K562 (cell line): Measurements from ENCODE around the gene DSPP. TPM values are rescaled to one million over a fixed set of nuclear protein-coding genes. Genes with fewer than 3 reads are reported as not detected.

Experiments used
- ATAC-seq: fragments of 200-7000 bp; cut with Tn5 transposase; 3 replicates; pipeline ENCODE4 v1.9.1; 2020; ENCODE audit warnings: moderate library complexity
- BruUV-seq: library from RNA; stranded (reverse); fragments of 400-500 nt; replicated peaks from 2 replicates; lab custom pipeline; 2021; lab: Mats Ljungman, UMichigan
- CTCF ChIA-PET: fragments of 300-600 bp; formaldehyde crosslinking; extraction: SDS; loops from one replicate; lab custom pipeline; 2021; ENCODE audit warnings: low intra/inter-chr PET ratio; lab: Yijun Ruan, JAX
- POLR2A ChIA-PET: fragments of 300-600, 350-650 bp; sonication (Branson Sonifier 250); formaldehyde crosslinking; extraction: SDS; loops from one replicate; lab custom pipeline; 2021; ENCODE audit warnings: antibody characterized with exemption, inconsistent platforms; lab: Yijun Ruan, JAX
- DNase-seq, 4 experiments: peaks; one replicate each; pipeline versions ENCODE4 v3.0.0 to v3.0.0-alpha.2; 2011 to 2018; ENCODE audit warnings: low spot score in 3 of 4, mixed read lengths in 3 of 4; ENCODE audit errors: extremely low read depth in 1 of 4
- FAIRE-seq: peaks from 2 replicates; lab custom pipeline; 2011; peaks lifted over from hg19 to GRCh38; lab: Jason Lieb, UNC
- H2AFZ ChIP-seq: 2 replicates; pipeline ENCODE4 v1.6.0; 2011; ENCODE audit warnings: low read depth, low read length, control low read depth, inconsistent platforms
- H3K27ac ChIP-seq: fragments of 200-600 bp; 3 replicates; pipeline ENCODE4 v1.8.0; 2011; ENCODE audit warnings: low read depth, mild to moderate bottlenecking, control low read depth, inconsistent platforms, low read length, moderate library complexity, mixed read lengths; ENCODE audit errors: extremely low read depth
- H3K27me3 ChIP-seq, 2 experiments: fragments of 300-600 bp in 1 of 2; 2 replicates in 1 of 2; 3 replicates in 1 of 2; pipeline versions ENCODE4 v1.6.0 to v1.8.0; 2011; ENCODE audit warnings: inconsistent platforms in 2 of 2, low read length in 2 of 2, mild to moderate bottlenecking in 1 of 2, mixed read lengths in 1 of 2, moderate library complexity in 1 of 2; ENCODE audit not compliant: control insufficient read depth in 2 of 2, insufficient read depth in 2 of 2
- H3K36me3 ChIP-seq: fragments of 300-600 bp; 3 replicates; pipeline ENCODE4 v1.8.0; 2011; ENCODE audit warnings: mild to moderate bottlenecking, low read length, inconsistent platforms; ENCODE audit not compliant: control insufficient read depth, insufficient read depth
- H3K4me1 ChIP-seq, 2 experiments: fragments of 200-600 bp in 1 of 2; replicated peaks in 1 of 2; 2 replicates in 1 of 2; 3 replicates in 1 of 2; pipeline versions ENCODE4 v1.5.1 to v1.8.0; 2011; ENCODE audit warnings: inconsistent platforms in 2 of 2, low read length in 2 of 2, mild to moderate bottlenecking in 1 of 2, mixed read lengths in 1 of 2, moderate library complexity in 1 of 2; ENCODE audit not compliant: control insufficient read depth in 2 of 2, insufficient read depth in 2 of 2
- H3K4me2 ChIP-seq: 2 replicates; pipeline ENCODE4 v1.6.1; 2011; ENCODE audit warnings: low read length, control low read depth, inconsistent platforms, mixed read lengths; ENCODE audit not compliant: insufficient read depth
- H3K4me3 ChIP-seq: fragments of 200-600 bp; sonication (generic), shearing (Covaris generic); 2 replicates; pipeline ENCODE4 v1.5.1; 2016; ENCODE audit warnings: control low read depth, inconsistent platforms
- H3K79me2 ChIP-seq: fragments of 200-600 bp; 3 replicates; pipeline ENCODE4 v1.8.0; 2011; ENCODE audit warnings: low read length, inconsistent platforms; ENCODE audit not compliant: control insufficient read depth, insufficient read depth
- H3K9ac ChIP-seq, 2 experiments: 2 replicates each; pipeline versions ENCODE4 v1.6.0 to v1.6.1; 2011; ENCODE audit warnings: low read depth in 2 of 2, low read length in 2 of 2, control low read depth in 1 of 2, inconsistent platforms in 1 of 2, mild to moderate bottlenecking in 1 of 2, mixed read lengths in 1 of 2; ENCODE audit not compliant: insufficient read depth in 1 of 2
- H3K9me1 ChIP-seq: one replicate; pipeline ENCODE4 v1.6.0; 2011; ENCODE audit warnings: inconsistent platforms, mild to moderate bottlenecking, low read length, moderate library complexity; ENCODE audit not compliant: control insufficient read depth, insufficient read depth
- H3K9me3 ChIP-seq: replicated peaks from 2 replicates; pipeline ENCODE4 v1.5.1; 2011; ENCODE audit warnings: low read depth, low read length, inconsistent platforms; ENCODE audit not compliant: control insufficient read depth, insufficient read depth
- H4K20me1 ChIP-seq: replicated peaks from 2 replicates; pipeline ENCODE4 v1.6.1; 2011; ENCODE audit warnings: low read length, inconsistent platforms, mixed read lengths; ENCODE audit not compliant: control insufficient read depth, insufficient read depth
- ATF1 ChIP-seq, 2 experiments: fragments of 450-650 bp in 1 of 2; IDR thresholded peaks; 2 replicates each; pipeline ENCODE4 v1.6.1; 2016; ENCODE audit warnings: missing compliant biosample characterization in 1 of 2, missing genetic modification characterization in 1 of 2
- ATF3 ChIP-seq, 2 experiments: fragments of 450-650 bp in 1 of 2; sonication (generic) in 1 of 2; formaldehyde crosslinking in 1 of 2; IDR thresholded peaks in 1 of 2; conservative IDR thresholded peaks in 1 of 2; 2 replicates each; pipeline versions ENCODE4 v1.6.1 to v1.8.1; 2016 to 2023; ENCODE audit warnings: mild to moderate bottlenecking in 2 of 2, moderate library complexity in 2 of 2, inconsistent platforms in 1 of 2, missing genetic modification reagents in 1 of 2
- ATF7 ChIP-seq: fragments of 450-650 bp; IDR thresholded peaks from 2 replicates; pipeline ENCODE4 v1.7.1; 2014; ENCODE audit warnings: mild to moderate bottlenecking, moderate library complexity
- CEBPB ChIP-seq: fragments of 450-650 bp; IDR thresholded peaks from 2 replicates; pipeline ENCODE4 v1.6.1; 2016; ENCODE audit warnings: missing genetic modification characterization, missing compliant biosample characterization
- CEBPG ChIP-seq, 3 experiments: fragments of 200-800 bp in 1 of 3; sonication (Bioruptor generic) in 1 of 3; sonication (generic) in 1 of 3; formaldehyde crosslinking in 1 of 3; IDR thresholded peaks in 2 of 3; conservative IDR thresholded peaks in 1 of 3; 2 replicates each; pipeline versions ENCODE4 v1.6.1 to v1.8.0; 2016 to 2022; ENCODE audit warnings: missing compliant biosample characterization in 2 of 3, missing genetic modification characterization in 2 of 3, mild to moderate bottlenecking in 1 of 3, missing genetic modification reagents in 1 of 3
- DDX20 ChIP-seq: fragments of 450-650 bp; IDR thresholded peaks from 2 replicates; pipeline ENCODE4 v1.6.1; 2016; ENCODE audit warnings: missing genetic modification characterization, low read depth, mild to moderate bottlenecking, missing compliant biosample characterization, moderate library complexity
- DNMT1 ChIP-seq: fragments of 450-650 bp; IDR thresholded peaks from 2 replicates; pipeline ENCODE4 v1.6.1; 2016; ENCODE audit warnings: antibody characterized with exemption, mild to moderate bottlenecking
- GATAD2A ChIP-seq: fragments of 450-650 bp; IDR thresholded peaks from 2 replicates; pipeline ENCODE4 v1.6.1; 2017
- HCFC1 ChIP-seq: IDR thresholded peaks from 2 replicates; pipeline ENCODE4 v1.6.1; 2012; ENCODE audit warnings: low read depth, low read length, improper control_type of control experiment
- ILK ChIP-seq: fragments of 450-650 bp; IDR thresholded peaks from 2 replicates; pipeline ENCODE4 v1.6.1; 2016; ENCODE audit warnings: missing genetic modification characterization, low read depth, mild to moderate bottlenecking, missing compliant biosample characterization, moderate library complexity, borderline replicate concordance
- RBBP5 ChIP-seq: fragments of 200-600 bp; sonication (generic); IDR thresholded peaks from 2 replicates; pipeline ENCODE4 v1.6.1; 2012; ENCODE audit warnings: borderline replicate concordance, mild to moderate bottlenecking, low read length, control low read depth, inconsistent platforms; ENCODE audit not compliant: insufficient read depth, poor library complexity, severe bottlenecking
- SIRT6 ChIP-seq: IDR thresholded peaks from one replicate; pipeline ENCODE4 v1.6.1; 2012; ENCODE audit warnings: low read depth, mild to moderate bottlenecking, control low read depth, inconsistent platforms, low read length, moderate library complexity
- WGBS: fragments of 100-300 bp; shearing (Covaris generic); methylation state at CpG from one replicate; pipeline ENCODE4 v1.1.6; 2016; ENCODE audit warnings: low coverage, mixed read lengths; ENCODE audit not compliant: insufficient coverage; ENCODE audit errors: missing lambda C conversion rate; 5-methylcytosine and 5-hydroxymethylcytosine counted together
- in situ Hi-C: fragments of 300-500 bp; cut with MboI; formaldehyde crosslinking; loops from 4 replicates; pipeline ENCODE4 v1.15.0; 2018; ENCODE audit warnings: inconsistent platforms, mixed read lengths
- intact Hi-C: fragments of 100-400 bp; cut with micrococcal nuclease; formaldehyde crosslinking; loops from 2 replicates; pipeline ENCODE4 v1.14.2; 2022
- polyA plus RNA-seq, 8 experiments: library from polyadenylated mRNA; depleted of rRNA in 4 of 8; stranded (reverse) in 5 of 8; unstranded in 3 of 8; fragments of >200 nt; fragmentation: Nextera tagmentation in 2 of 8; fragmentation: Illumina TruSeq in 1 of 8; extraction: Ambion mirVana in 2 of 8; extraction: Trizol in 1 of 8; gene quantifications; 2 replicates each; pipeline versions ENCODE4 v1.2.1 to v1.2.3, GENCODE V29; 2011 to 2014; ENCODE audit warnings: inconsistent platforms in 1 of 8, missing spikeins in 1 of 8
- total RNA-seq, 7 experiments: library from RNA; depleted of rRNA in 6 of 7; stranded (reverse); fragments of >200 nt in 6 of 7; fragmentation: Illumina TruSeq in 2 of 7; extraction: Trizol in 2 of 7; gene quantifications; 2 replicates each; pipeline versions ENCODE4 v1.2.1 to v1.2.3, GENCODE V29; 2011 to 2021; ENCODE audit warnings: low replicate concordance in 1 of 7
- TF ChIP-seq, protein P1 (sequence below): sonication (generic); formaldehyde crosslinking; IDR thresholded peaks from 2 replicates; pipeline ENCODE4 v1.8.1; 2023; ENCODE audit warnings: missing genetic modification reagents, mild to moderate bottlenecking, borderline replicate concordance

DSPP gene
- total and polyA plus RNA-seq, 9 of the 15 experiments (the other 6 are each of a cell fraction or from before 2014, with no cell fraction given), result not detected

DNA sequence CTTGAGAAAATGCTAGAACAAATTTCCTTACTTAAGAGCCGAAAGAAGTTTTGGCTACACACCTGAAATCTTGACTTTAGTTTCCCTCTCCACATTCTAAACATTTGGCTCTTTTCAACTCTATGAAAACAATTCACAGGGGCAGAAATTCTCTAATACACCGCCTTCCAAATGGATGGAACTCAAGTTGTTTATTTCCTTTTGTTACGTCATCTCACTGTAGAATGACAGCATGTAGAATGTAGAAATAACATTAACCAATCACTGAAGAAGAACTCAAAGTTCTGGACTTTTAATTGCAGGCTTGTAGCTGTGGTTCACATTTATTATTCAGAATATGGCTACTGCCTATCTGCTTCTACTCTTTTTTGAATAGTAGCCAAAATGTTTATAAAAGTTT, 43.6 kb downstream of the DSPP start:
- FAIRE-seq, result no peak

More for the DNA sequence above, 43.6 kb downstream of the DSPP start:
- TF ChIP-seq RBBP5, result no peak
- TF ChIP-seq ATF7, result peak; percentile 40; the same call in 1 of the 2 replicates
- TF ChIP-seq CEBPB (tag), result 0 out of 2 replicates have a peak, but pooled peaks have one; percentile 7
- TF ChIP-seq CEBPG (CRISPR knock-in tag; IDR thresholded peaks at IDR 0.05), result no peak
- TF ChIP-seq CEBPG (tag; conservative IDR thresholded peaks at IDR 0.05 in 1 of 2, IDR thresholded peaks at IDR 0.05 in 1 of 2), result peak; percentile 29 to 88; a peak in 3 of 4 replicates
- TF ChIP-seq, protein P1, sequence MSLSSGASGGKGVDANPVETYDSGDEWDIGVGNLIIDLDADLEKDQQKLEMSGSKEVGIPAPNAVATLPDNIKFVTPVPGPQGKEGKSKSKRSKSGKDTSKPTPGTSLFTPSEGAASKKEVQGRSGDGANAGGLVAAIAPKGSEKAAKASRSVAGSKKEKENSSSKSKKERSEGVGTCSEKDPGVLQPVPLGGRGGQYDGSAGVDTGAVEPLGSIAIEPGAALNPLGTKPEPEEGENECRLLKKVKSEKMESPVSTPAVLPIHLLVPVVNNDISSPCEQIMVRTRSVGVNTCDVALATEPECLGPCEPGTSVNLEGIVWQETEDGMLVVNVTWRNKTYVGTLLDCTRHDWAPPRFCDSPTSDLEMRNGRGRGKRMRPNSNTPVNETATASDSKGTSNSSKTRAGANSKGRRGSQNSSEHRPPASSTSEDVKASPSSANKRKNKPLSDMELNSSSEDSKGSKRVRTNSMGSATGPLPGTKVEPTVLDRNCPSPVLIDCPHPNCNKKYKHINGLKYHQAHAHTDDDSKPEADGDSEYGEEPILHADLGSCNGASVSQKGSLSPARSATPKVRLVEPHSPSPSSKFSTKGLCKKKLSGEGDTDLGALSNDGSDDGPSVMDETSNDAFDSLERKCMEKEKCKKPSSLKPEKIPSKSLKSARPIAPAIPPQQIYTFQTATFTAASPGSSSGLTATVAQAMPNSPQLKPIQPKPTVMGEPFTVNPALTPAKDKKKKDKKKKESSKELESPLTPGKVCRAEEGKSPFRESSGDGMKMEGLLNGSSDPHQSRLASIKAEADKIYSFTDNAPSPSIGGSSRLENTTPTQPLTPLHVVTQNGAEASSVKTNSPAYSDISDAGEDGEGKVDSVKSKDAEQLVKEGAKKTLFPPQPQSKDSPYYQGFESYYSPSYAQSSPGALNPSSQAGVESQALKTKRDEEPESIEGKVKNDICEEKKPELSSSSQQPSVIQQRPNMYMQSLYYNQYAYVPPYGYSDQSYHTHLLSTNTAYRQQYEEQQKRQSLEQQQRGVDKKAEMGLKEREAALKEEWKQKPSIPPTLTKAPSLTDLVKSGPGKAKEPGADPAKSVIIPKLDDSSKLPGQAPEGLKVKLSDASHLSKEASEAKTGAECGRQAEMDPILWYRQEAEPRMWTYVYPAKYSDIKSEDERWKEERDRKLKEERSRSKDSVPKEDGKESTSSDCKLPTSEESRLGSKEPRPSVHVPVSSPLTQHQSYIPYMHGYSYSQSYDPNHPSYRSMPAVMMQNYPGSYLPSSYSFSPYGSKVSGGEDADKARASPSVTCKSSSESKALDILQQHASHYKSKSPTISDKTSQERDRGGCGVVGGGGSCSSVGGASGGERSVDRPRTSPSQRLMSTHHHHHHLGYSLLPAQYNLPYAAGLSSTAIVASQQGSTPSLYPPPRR, result no peak
- no peak for TF ChIP-seq GATAD2A
- no peak for TF ChIP-seq DNMT1
- no peak for TF ChIP-seq HCFC1
- no peak for TF ChIP-seq ATF1 (CRISPR knock-in tag; IDR thresholded peaks at IDR 0.05)
- 0 out of 2 replicates have a peak, but pooled peaks have one; percentile 12 for TF ChIP-seq ATF1 (tag; IDR thresholded peaks at IDR 0.05)
- no peak for TF ChIP-seq ILK (tag)
- TF ChIP-seq ATF3 (IDR thresholded peaks at IDR 0.05), result peak; percentile 59
- no peak for TF ChIP-seq ATF3 (CRISPR knock-in tag; conservative IDR thresholded peaks at IDR 0.05)
- no peak for TF ChIP-seq DDX20 (tag)
- TF ChIP-seq SIRT6, result no peak
- H4K20me1 ChIP-seq, result no peaks in the 10 kb centered on the region
- H3K27me3 ChIP-seq, result no peaks in the 10 kb centered on the region
- H3K4me3 ChIP-seq, result no peak overlapping the region
- intact Hi-C loops (no loop called here), in situ Hi-C loops (no loop called here)
- no peak for ATAC-seq
- no peaks in the 10 kb centered on the region for H3K9me3 ChIP-seq
- 3% methylated on average over 3 of the region's 3 CpGs for WGBS
- ChIA-PET CTCF (no interaction called here), POLR2A (interaction anchor here (1.0 kb wide), 1 partner anchor 140 kb away, joined by 3 read pairs; no protein-coding TSS in a partner anchor)
- H3K27ac ChIP-seq, result no peak overlapping the region
- H3K79me2 ChIP-seq, result no peaks in the 10 kb centered on the region
- H3K36me3 ChIP-seq, result no peaks in the 10 kb centered on the region
- H3K4me1 ChIP-seq, result no peaks in the 10 kb centered on the region
- H2AFZ ChIP-seq, result no peak overlapping the region
- no peaks in the 10 kb centered on the region for H3K9me1 ChIP-seq
- H3K9ac ChIP-seq, result no peak overlapping the region
- DNase-seq, result no peak
- no peak overlapping the region for H3K4me2 ChIP-seq
- BruUV-seq, result no TSS peak
